Vagina (tissue), 2 donors: Measurements from ENCODE around the gene NANS.

Source experiments
- CTCF ChIP-seq, 3 experiments: fragments of 450-650 bp in 2 of 3; fragments of 200-600 bp in 1 of 3; sonication (generic) in 1 of 3; IDR thresholded peaks; one replicate each; pipeline ENCODE4 v1.5.1; 2017 to 2019; ENCODE audit warnings: antibody characterized with exemption in 3 of 3, mild to moderate bottlenecking in 2 of 3, moderate library complexity in 2 of 3
- POLR2A ChIP-seq, 2 donors: fragments of 450-650 bp; IDR thresholded peaks; one replicate each; pipeline ENCODE4 v1.6.1; 2017; ENCODE audit warnings: antibody characterized with exemption in 2 of 2, mild to moderate bottlenecking in 2 of 2, moderate library complexity in 2 of 2
- POLR2AphosphoS5 ChIP-seq, 2 donors: sonication (generic); formaldehyde crosslinking; IDR thresholded peaks; one replicate each; pipeline ENCODE4 v1.9.0; 2017; ENCODE audit warnings: antibody characterized with exemption in 2 of 2, mild to moderate bottlenecking in 2 of 2, low read depth in 1 of 2; ENCODE audit not compliant: insufficient read depth in 1 of 2

- no peak for TF ChIP-seq CTCF (IDR thresholded peaks at IDR 0.05)
- no peak for TF ChIP-seq POLR2AphosphoS5 (IDR thresholded peaks at IDR 0.05; ENCODE audit: insufficient read depth in 1 of 2, low read depth in 1 of 2)
- no peak for TF ChIP-seq POLR2A (IDR thresholded peaks at IDR 0.05)
Observed at GRCh38 chr9:98050351-98050750, 6.2 kb upstream of the NANS start.
